HUES64 (cell line): ENCODE measurements around the gene ISCU.

Experiments
- H3K27ac ChIP-seq: 2 replicates; pipeline ENCODE4 v1.7.0; 2013; ENCODE audit warnings: low read depth, low read length, inconsistent platforms
- H3K27me3 ChIP-seq: 2 replicates; pipeline ENCODE4 v1.6.1; 2013; ENCODE audit warnings: mild to moderate bottlenecking, low read length; ENCODE audit not compliant: insufficient read depth
- H3K36me3 ChIP-seq: 2 replicates; pipeline ENCODE4 v1.6.1; 2013; ENCODE audit warnings: mild to moderate bottlenecking, low read length; ENCODE audit not compliant: insufficient read depth
- H3K4me1 ChIP-seq: 2 replicates; pipeline ENCODE4 v1.6.1; 2013; ENCODE audit warnings: mild to moderate bottlenecking, low read length, moderate library complexity; ENCODE audit not compliant: insufficient read depth
- H3K4me3 ChIP-seq: 2 replicates; pipeline ENCODE4 v1.5.1; 2013; ENCODE audit warnings: mild to moderate bottlenecking, low read length, moderate library complexity
- H3K9ac ChIP-seq: 2 replicates; pipeline ENCODE4 v1.6.1; 2013; ENCODE audit warnings: mild to moderate bottlenecking, low read depth, low read length
- H3K9me3 ChIP-seq: 2 replicates; pipeline ENCODE4 v1.6.1; 2013; ENCODE audit warnings: low read depth, low read length; ENCODE audit not compliant: insufficient read depth
- WGBS: fragments of 150-250, 120-280 bp; methylation state at CpG from one replicate; pipeline ENCODE4 v1.1.7; 2013; ENCODE audit warnings: missing lambda C conversion rate; 5-methylcytosine and 5-hydroxymethylcytosine counted together

Gene ISCU

DNA sequence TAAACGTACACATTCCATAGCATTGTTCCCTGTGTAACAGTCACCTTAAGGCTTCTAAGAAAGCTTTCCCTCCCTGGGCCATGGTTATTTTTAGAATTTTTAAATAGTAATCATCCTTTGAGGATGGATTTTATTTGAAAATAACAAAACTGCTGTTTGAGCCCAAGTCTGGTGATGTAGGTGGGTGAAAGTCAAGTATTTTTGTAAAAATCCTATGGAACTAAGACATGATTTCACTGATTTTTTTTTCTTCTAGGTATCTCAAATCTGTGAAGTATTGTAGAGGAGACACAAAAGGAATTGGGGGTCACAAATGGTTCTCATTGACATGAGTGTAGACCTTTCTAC is 1.4 kb downstream of the ISCU start:
- WGBS, result 54% methylated on average over 1 of the region's 1 CpG
- Histone ChIP-seq H3K4me3 (peak overlapping the region; percentile 89; the same call in 1 of the 2 replicates), H3K9ac (no peak overlapping the region), H3K27ac (no peak overlapping the region), H3K27me3 (no peaks in the 10 kb centered on the region), H3K9me3 (no peaks in the 10 kb centered on the region), H3K36me3 (peaks cover 51% of the 10 kb centered on the region), H3K4me1 (peaks cover 4% of the 10 kb centered on the region; the same call in 1 of the 2 replicates)

GRCh38 chr12:108564724-108565123 is 2.3 kb downstream of the ISCU start:
- no peak overlapping the region for H3K4me3 ChIP-seq
- no peaks in the 10 kb centered on the region for H3K9me3 ChIP-seq
- no peak overlapping the region for H3K9ac ChIP-seq
- no peak overlapping the region for H3K27ac ChIP-seq
- H3K36me3 ChIP-seq, result peaks cover 60% of the 10 kb centered on the region
- H3K27me3 ChIP-seq, result no peaks in the 10 kb centered on the region
- H3K4me1 ChIP-seq, result peaks cover 4% of the 10 kb centered on the region; the same call in 1 of the 2 replicates

- H3K4me1 ChIP-seq, result peaks cover 4% of the 10 kb centered on the region; the same call in 1 of the 2 replicates
- H3K36me3 ChIP-seq, result peaks cover 62% of the 10 kb centered on the region
- no peaks in the 10 kb centered on the region for H3K9me3 ChIP-seq
- no peak overlapping the region for H3K9ac ChIP-seq
- WGBS, result 98% methylated on average over 2 of the region's 3 CpGs
- no peak overlapping the region for H3K27ac ChIP-seq
- H3K4me3 ChIP-seq, result no peak overlapping the region
- H3K27me3 ChIP-seq, result no peaks in the 10 kb centered on the region
These were observed 2.8 kb downstream of the ISCU start for GRCh38 chr12:108565146-108565545.

DNA sequence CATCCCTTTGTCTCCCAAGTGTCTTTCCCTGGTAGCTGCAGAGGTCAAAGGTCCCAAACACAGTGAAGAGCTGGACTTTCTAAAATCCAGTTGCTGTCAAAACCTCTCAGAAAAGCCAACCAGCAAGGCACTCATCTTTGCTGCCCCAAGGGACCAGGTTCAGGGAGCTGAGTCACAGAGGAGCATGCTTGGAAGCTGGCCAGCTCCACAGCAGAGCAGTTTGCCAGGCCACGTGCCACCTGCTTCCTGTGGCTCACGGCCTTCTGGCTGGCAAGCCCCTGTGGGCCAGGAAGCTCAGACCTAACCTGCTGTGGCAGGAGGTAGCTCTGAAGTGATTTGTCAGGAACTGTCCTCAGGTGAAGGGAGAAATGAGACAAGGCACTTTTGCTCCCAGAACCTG is 3.6 kb downstream of the ISCU start:
- Histone ChIP-seq H3K9me3 (no peaks in the 10 kb centered on the region), H3K36me3 (peaks cover 62% of the 10 kb centered on the region), H3K27me3 (no peaks in the 10 kb centered on the region), H3K27ac (no peak overlapping the region), H3K4me3 (no peak overlapping the region), H3K9ac (no peak overlapping the region), H3K4me1 (peaks cover 4% of the 10 kb centered on the region; the same call in 1 of the 2 replicates)
- WGBS, result 93% methylated on average over 2 of the region's 2 CpGs

DNA sequence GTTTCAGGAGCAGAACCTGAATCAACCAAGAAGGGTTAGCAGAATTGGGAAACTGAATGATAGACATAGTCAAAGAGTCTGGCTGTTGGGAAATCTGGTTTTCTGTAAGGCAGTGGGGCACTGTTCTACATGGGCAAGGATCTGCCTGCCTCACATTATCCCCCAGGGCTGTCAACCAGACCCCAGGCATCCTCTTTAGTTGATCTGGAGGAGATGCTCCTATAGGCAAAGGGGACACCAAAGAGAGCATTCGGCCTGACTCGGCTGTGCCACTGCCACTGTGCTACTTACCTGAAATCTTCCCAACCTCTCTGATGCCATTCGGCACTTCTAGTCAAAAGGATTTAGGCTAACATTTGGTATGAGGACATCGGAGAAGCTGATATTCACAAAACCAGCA is 4.1 kb downstream of the ISCU start:
- Histone ChIP-seq H3K9ac (no peak overlapping the region), H3K4me3 (no peak overlapping the region), H3K27ac (no peak overlapping the region), H3K4me1 (peaks cover 4% of the 10 kb centered on the region; the same call in 1 of the 2 replicates), H3K36me3 (peaks cover 62% of the 10 kb centered on the region), H3K9me3 (no peaks in the 10 kb centered on the region), H3K27me3 (no peaks in the 10 kb centered on the region)
- WGBS, result 93% methylated on average over 4 of the region's 4 CpGs

DNA sequence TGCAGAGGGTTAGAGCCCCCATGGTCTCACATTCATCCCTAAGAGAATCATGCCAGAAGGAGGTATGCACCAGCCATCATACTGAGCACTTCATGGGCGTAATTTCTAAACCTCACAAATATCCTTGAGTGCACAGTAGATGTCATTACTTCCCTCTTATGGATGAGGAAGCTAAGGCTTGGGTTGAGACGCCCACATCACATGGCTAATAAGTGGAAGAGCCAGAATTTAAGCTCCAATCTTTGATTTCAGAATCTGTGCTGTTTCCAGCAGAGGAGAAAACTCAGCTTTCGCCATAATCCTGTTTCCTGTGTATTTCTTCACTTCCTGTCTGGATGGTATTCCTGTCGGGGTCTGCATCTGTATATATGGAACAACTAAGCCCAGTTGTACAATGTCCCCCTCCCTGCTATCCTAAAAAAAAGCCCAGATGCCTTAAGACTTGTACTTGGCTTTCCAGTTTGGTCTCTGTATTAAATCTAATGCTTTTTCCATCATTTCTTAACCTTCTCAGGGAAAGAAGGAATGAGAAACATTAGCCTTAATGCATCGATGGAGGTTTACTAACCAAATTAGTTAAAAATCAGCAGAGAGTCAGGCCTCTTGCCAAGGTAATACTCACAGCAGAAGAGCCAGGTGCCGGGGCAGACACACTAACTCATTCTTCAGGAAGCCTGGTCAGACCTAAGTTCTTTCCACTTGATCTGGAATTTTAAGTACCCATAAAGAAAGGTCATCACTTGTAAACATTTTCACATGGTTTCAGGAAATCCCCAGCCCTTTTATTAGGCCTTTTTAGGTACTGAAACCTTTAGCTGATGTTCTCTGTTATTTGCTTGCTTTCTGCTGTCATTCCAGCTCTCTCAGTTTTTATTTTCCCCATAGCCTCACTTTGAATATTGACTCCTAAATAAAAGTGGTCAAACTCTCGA is 5.3 kb downstream of the ISCU start:
- Histone ChIP-seq H3K9me3 (no peaks in the 10 kb centered on the region), H3K4me3 (no peak overlapping the region), H3K27me3 (no peaks in the 10 kb centered on the region), H3K4me1 (peaks cover 4% of the 10 kb centered on the region; the same call in 1 of the 2 replicates), H3K36me3 (peaks cover 62% of the 10 kb centered on the region), H3K27ac (no peak overlapping the region), H3K9ac (no peak overlapping the region)
- whole genome bisulfite sequencing, result 95% methylated on average over 7 of the region's 7 CpGs

DNA sequence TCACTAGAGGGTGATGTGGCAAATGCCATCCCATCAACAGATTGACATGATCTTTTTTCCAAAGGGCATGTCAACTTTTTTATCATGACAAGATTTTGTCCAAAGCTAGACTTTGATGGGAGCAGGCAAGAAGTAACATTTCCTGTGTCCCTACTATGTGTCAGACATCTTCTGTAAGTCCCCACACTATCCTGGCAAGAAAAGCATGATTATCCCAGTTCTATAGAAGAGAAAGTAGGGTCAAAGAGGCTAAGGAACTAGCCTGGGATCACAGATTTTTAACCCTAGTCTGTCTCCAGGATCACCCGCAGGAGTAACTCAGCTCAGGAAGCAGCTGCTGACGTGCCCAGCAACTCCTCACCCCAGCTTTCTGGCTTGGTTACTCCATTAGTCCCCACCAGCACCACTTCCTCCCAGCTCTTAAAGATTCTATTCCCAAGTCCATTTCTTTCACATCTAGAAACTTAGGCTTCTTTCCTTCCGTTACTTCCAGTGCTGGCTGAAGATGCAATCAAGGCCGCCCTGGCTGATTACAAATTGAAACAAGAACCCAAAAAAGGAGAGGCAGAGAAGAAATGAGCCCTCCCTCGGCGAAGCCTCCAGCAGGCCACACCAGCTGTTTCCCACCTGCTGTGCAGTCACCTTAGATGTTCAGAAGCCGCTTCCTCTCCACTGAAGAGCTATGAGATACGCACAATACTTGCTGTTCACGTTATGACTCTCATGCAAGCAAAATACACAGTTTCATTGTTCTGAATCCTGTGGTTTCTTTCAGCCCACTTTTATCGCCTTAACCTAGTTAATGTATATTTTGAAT is 6.2 kb downstream of the ISCU start:
- H3K27me3 ChIP-seq, result no peaks in the 10 kb centered on the region
- peaks cover 4% of the 10 kb centered on the region; the same call in 1 of the 2 replicates for H3K4me1 ChIP-seq
- no peak overlapping the region for H3K27ac ChIP-seq
- H3K9me3 ChIP-seq, result no peaks in the 10 kb centered on the region
- H3K4me3 ChIP-seq, result no peak overlapping the region
- 91% methylated on average over 10 of the region's 10 CpGs for WGBS
- H3K9ac ChIP-seq, result no peak overlapping the region
- peaks cover 62% of the 10 kb centered on the region for H3K36me3 ChIP-seq

DNA sequence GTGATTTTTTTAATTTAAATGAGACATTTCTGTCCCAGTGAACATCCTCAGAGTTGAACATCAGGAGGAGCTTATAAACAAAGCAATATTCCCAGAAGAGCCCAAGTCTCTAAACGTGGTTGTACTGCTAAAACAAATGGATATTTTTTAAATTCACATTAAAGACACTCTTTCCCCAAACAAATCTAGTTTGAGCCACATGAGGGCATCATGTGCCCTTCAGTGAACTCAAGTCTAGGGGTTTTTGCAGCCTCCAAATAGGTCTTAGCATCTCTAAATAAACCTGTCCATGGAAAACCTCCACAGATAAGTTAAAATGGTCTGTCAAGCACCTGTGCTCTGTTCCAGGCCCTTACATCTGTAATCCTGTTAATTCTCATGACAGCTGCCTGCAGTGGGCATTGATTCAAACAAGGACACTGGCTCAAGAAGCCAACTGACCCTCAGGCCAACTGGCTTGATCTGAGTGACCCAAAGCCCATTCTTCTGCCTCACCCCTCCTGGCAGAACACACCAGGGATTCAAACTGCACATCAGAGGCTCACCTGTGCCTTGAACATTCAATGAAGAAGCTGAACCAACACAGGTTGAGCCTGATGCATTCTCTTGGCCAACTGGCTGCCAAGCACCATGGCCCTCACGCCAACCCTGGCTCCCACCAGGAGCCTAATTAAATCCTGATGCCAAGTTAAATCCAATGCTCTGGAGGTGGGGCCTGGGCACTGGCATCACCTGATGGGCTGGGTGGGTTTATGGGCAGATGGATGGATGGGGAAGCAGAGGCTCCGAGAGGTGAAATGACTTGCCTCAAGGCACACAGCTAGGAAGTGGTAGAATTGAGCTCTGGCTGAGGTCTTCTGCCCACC is 8.6 kb downstream of the ISCU start:
- peaks cover 39% of the 10 kb centered on the region for H3K36me3 ChIP-seq
- no peak overlapping the region for H3K9ac ChIP-seq
- no peak overlapping the region for H3K27ac ChIP-seq
- no peaks in the 10 kb centered on the region for H3K27me3 ChIP-seq
- H3K4me1 ChIP-seq, result no peaks in the 10 kb centered on the region
- no peaks in the 10 kb centered on the region for H3K9me3 ChIP-seq
- no peak overlapping the region for H3K4me3 ChIP-seq
- WGBS, result 73% methylated on average over 3 of the region's 3 CpGs

DNA sequence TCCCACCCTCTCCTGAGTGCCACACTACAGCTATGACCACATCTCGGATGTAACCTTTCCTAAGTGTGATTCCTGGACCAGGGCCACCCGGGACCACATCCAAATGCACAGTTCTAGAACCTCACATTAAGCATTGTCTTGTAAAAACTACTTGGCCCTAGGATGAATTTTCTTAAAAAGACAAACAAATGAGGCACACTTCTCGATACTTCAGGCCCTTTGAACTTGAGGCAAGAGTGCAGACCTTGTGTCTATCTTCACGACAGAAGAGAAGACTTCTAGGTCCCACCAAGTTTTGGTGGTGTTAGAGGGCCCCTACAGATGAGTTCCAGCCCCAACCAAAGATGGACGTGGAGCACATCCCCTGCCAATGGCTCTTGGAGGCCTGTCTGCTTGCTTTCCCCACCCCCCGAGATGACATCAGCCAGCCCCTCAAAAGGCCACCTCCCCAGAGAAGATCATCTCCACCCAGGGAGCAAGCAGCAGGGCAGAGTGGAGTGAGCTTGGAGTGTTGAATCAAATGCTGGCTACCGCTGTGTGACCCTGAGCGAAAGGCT is 9.3 kb downstream of the ISCU start:
- Histone ChIP-seq H3K9ac (no peak overlapping the region), H3K4me1 (no peaks in the 10 kb centered on the region), H3K36me3 (peaks cover 32% of the 10 kb centered on the region), H3K27me3 (no peaks in the 10 kb centered on the region), H3K9me3 (no peaks in the 10 kb centered on the region), H3K27ac (no peak overlapping the region), H3K4me3 (no peak overlapping the region)
- WGBS, result 87% methylated on average over 8 of the region's 8 CpGs

DNA sequence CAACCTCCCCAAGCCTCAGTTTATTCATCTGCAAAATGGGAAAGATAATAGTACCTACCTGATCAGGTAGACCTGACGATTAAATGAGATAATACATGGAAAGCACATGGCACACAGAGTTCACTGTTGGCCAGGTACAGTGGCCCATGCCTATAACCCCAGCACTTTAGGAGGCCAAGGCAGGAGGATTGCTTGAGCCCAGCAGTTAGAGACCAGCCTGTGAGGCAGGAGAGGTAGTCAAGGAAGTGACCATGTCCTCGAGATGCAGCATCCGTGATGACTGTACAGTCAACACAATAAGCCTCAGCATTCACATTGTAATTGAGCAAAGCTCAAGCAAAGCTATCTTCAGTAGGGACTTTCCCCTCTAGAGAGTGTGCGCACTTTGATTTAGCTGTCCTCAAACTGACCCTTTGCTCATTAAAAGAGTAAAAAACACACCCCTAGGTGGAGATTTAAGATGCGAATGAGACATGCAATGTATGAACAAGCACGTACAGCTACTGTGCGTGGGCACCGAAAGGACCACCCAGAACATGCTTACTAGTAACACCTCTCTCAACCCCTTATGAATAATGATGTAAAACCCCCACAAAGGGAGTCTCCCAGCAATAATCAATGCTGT is 9.9 kb downstream of the ISCU start:
- H3K4me1 ChIP-seq, result no peaks in the 10 kb centered on the region
- H3K36me3 ChIP-seq, result peaks cover 26% of the 10 kb centered on the region
- no peaks in the 10 kb centered on the region for H3K27me3 ChIP-seq
- 85% methylated on average over 8 of the region's 8 CpGs for WGBS
- H3K27ac ChIP-seq, result no peak overlapping the region
- no peak overlapping the region for H3K9ac ChIP-seq
- H3K9me3 ChIP-seq, result no peaks in the 10 kb centered on the region
- H3K4me3 ChIP-seq, result no peak overlapping the region
